ENCODE data around the gene C2CD4D. TPM values are rescaled to one million over a fixed set of nuclear protein-coding genes. Genes with fewer than 3 reads are reported as not detected.

The C2CD4D gene
- total RNA-seq, 1 experiment from 2014 or later = 0.17 TPM

DNA sequence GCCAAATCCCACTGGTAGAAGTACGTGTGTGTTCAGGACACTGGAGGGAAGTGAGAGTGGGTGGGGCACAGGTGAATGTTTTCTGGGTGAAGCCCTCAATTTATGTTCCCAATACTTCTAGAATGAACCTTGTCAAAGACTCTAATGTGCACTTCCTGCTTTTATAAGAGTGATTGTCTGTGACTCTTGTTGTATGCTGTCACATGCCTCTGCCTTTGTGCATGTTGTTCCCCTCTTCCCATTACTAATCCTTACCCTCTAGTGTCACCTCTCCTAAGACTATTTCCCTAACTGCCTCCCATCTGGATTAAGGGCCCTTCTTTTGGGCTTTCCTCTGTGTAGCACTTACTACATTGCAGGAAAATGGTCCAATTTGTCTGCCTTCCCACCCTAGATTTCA, 31.9 kb downstream of the C2CD4D start:
- H2AFZ ChIP-seq (ENCODE audit: low read depth, low read length, poor library complexity, severe bottlenecking) = no peak overlapping the region
- no TSS peak for BruUV-seq (replicated peaks)
- H3K9ac ChIP-seq (ENCODE audit: low read length) = no peak overlapping the region
- peaks cover 27% of the 10 kb centered on the region; the same call in 1 of the 2 replicates for H3K27me3 ChIP-seq (ENCODE audit: insufficient read depth, low read length)
- no peak overlapping the region for H3K4me3 ChIP-seq (replicated peaks in 1 of 2; ENCODE audit: low read depth in 1 of 2, low read length in 2 of 2)
- no peaks in the 10 kb centered on the region for H3K4me1 ChIP-seq (ENCODE audit: control insufficient read depth in 1 of 2, insufficient read depth in 2 of 2, low read length in 2 of 2)
- no peak for DNase-seq (ENCODE audit: low read depth, low spot score)
- H3K4me2 ChIP-seq (ENCODE audit: low read length) = no peak overlapping the region
- no peak for ATAC-seq
- POLR2A ChIA-PET = no interaction called here
- intact Hi-C loops (cut with micrococcal nuclease) = no loop called here
- H3K36me3 ChIP-seq (ENCODE audit: control insufficient read depth in 1 of 2, insufficient read depth in 2 of 2, low read length in 2 of 2) = no peaks in the 10 kb centered on the region
- no peaks in the 10 kb centered on the region for H3K79me2 ChIP-seq (ENCODE audit: insufficient read depth, low read length)
- CTCF ChIA-PET = no interaction called here
- TF ChIP-seq CBX3 (IDR thresholded peaks at IDR 0.05; ENCODE audit: low read depth) = no peak
- no peak for TF ChIP-seq POLR2A (IDR thresholded peaks at IDR 0.05; ENCODE audit: borderline replicate concordance, extremely low read depth, insufficient read depth, insufficient read length)
- TF ChIP-seq, protein P1, sequence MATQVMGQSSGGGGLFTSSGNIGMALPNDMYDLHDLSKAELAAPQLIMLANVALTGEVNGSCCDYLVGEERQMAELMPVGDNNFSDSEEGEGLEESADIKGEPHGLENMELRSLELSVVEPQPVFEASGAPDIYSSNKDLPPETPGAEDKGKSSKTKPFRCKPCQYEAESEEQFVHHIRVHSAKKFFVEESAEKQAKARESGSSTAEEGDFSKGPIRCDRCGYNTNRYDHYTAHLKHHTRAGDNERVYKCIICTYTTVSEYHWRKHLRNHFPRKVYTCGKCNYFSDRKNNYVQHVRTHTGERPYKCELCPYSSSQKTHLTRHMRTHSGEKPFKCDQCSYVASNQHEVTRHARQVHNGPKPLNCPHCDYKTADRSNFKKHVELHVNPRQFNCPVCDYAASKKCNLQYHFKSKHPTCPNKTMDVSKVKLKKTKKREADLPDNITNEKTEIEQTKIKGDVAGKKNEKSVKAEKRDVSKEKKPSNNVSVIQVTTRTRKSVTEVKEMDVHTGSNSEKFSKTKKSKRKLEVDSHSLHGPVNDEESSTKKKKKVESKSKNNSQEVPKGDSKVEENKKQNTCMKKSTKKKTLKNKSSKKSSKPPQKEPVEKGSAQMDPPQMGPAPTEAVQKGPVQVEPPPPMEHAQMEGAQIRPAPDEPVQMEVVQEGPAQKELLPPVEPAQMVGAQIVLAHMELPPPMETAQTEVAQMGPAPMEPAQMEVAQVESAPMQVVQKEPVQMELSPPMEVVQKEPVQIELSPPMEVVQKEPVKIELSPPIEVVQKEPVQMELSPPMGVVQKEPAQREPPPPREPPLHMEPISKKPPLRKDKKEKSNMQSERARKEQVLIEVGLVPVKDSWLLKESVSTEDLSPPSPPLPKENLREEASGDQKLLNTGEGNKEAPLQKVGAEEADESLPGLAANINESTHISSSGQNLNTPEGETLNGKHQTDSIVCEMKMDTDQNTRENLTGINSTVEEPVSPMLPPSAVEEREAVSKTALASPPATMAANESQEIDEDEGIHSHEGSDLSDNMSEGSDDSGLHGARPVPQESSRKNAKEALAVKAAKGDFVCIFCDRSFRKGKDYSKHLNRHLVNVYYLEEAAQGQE (IDR thresholded peaks at IDR 0.05; ENCODE audit: low read depth) = no peak
- TF ChIP-seq CEBPB (IDR thresholded peaks at IDR 0.05; ENCODE audit: low read depth) = no peak
- TF ChIP-seq, protein P2, sequence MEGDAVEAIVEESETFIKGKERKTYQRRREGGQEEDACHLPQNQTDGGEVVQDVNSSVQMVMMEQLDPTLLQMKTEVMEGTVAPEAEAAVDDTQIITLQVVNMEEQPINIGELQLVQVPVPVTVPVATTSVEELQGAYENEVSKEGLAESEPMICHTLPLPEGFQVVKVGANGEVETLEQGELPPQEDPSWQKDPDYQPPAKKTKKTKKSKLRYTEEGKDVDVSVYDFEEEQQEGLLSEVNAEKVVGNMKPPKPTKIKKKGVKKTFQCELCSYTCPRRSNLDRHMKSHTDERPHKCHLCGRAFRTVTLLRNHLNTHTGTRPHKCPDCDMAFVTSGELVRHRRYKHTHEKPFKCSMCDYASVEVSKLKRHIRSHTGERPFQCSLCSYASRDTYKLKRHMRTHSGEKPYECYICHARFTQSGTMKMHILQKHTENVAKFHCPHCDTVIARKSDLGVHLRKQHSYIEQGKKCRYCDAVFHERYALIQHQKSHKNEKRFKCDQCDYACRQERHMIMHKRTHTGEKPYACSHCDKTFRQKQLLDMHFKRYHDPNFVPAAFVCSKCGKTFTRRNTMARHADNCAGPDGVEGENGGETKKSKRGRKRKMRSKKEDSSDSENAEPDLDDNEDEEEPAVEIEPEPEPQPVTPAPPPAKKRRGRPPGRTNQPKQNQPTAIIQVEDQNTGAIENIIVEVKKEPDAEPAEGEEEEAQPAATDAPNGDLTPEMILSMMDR (IDR thresholded peaks at IDR 0.05 in 2 of 3, conservative IDR thresholded peaks at IDR 0.05 in 1 of 3; ENCODE audit: borderline replicate concordance in 1 of 3, insufficient read depth in 1 of 3, low read depth in 2 of 3, low read length in 2 of 3) = no peak
- no peak for TF ChIP-seq ZNF274 (IDR thresholded peaks at IDR 0.05; ENCODE audit: low read depth, low read length)
- TF ChIP-seq SIN3A (IDR thresholded peaks at IDR 0.05; ENCODE audit: low read depth) = no peak
- no peak for TF ChIP-seq SRF (IDR thresholded peaks at IDR 0.05; ENCODE audit: low read depth)
- no peak for TF ChIP-seq JUND (IDR thresholded peaks at IDR 0.05)
- no peak for TF ChIP-seq ZFX (IDR thresholded peaks at IDR 0.05)
- TF ChIP-seq POLR2AphosphoS5 (IDR thresholded peaks at IDR 0.05; ENCODE audit: low read depth, low read length) = no peak
- TF ChIP-seq, protein P3, sequence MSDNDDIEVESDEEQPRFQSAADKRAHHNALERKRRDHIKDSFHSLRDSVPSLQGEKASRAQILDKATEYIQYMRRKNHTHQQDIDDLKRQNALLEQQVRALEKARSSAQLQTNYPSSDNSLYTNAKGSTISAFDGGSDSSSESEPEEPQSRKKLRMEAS (IDR thresholded peaks at IDR 0.05) = no peak
- TF ChIP-seq EZH2phosphoT487 (IDR thresholded peaks at IDR 0.05; ENCODE audit: borderline replicate concordance) = no peak
- no peak for TF ChIP-seq FOSL1 (IDR thresholded peaks at IDR 0.05; ENCODE audit: low read depth)
- TF ChIP-seq TCF7L2 (IDR thresholded peaks at IDR 0.05; ENCODE audit: borderline replicate concordance, extremely low read depth, insufficient read depth, insufficient read length) = no peak
- no peak for TF ChIP-seq ELF1 (IDR thresholded peaks at IDR 0.05; ENCODE audit: borderline replicate concordance, low read depth)
- no peak for TF ChIP-seq SP1 (IDR thresholded peaks at IDR 0.05; ENCODE audit: low read depth)
- H4K20me1 ChIP-seq (ENCODE audit: insufficient read depth) = no peaks in the 10 kb centered on the region
- no peaks in the 10 kb centered on the region for H3K9me2 ChIP-seq (ENCODE audit: insufficient read depth)
- no peak overlapping the region for H3K27ac ChIP-seq (ENCODE audit: low read depth, low read length)
- H3K9me3 ChIP-seq (ENCODE audit: control insufficient read depth in 1 of 2, insufficient read depth in 1 of 2, low read depth in 1 of 2, low read length in 2 of 2) = no peaks in the 10 kb centered on the region
- RAD21 ChIA-PET (ENCODE audit: low non-redundant PET in 1 of 2, low total read pairs in 2 of 2, uncharacterized antibody in 2 of 2, unreplicated experiment in 2 of 2) = no interaction called here
